Adrenal gland (tissue), 12 donors: ENCODE measurements around the gene LDAF1. TPM values are rescaled to one million over a fixed set of nuclear protein-coding genes. Genes with fewer than 3 reads are reported as not detected.

Experiments
- DNase-seq, 7 donors: peaks; one replicate each; pipeline ENCODE4 v3.0.0-alpha.2; 2019 to 2020
- H3K27ac ChIP-seq, 5 donors: fragments of 200-600 bp; sonication (generic) in 4 of 5; 1 replicate in 3 of 5; 2 replicates in 2 of 5; pipeline versions ENCODE4 v1.5.1 to v1.8.0; 2016 to 2020; ENCODE audit warnings: mild to moderate bottlenecking in 1 of 5
- H3K27me3 ChIP-seq: fragments of 200-600 bp; 2 replicates; pipeline ENCODE4 v1.8.0; 2021
- H3K36me3 ChIP-seq, 2 donors: fragments of 200-600 bp; replicated peaks in 1 of 2; 1 replicate in 1 of 2; 2 replicates in 1 of 2; pipeline versions ENCODE4 v1.5.1 to v1.8.0; 2018 to 2022
- H3K4me1 ChIP-seq, 2 donors: fragments of 200-600 bp; replicated peaks in 1 of 2; 1 replicate in 1 of 2; 2 replicates in 1 of 2; pipeline versions ENCODE4 v1.5.1 to v1.8.0; 2018 to 2021
- H3K4me3 ChIP-seq, 4 donors: fragments of 200-600 bp; sonication (generic) in 3 of 4; one replicate each; pipeline ENCODE4 v1.5.1; 2016 to 2018
- H3K9me3 ChIP-seq, 3 donors: fragments of 200-600 bp; sonication (generic) in 1 of 3; replicated peaks in 1 of 3; 1 replicate in 2 of 3; 2 replicates in 1 of 3; pipeline versions ENCODE4 v1.5.1 to v1.8.0; 2016 to 2021
- CTCF ChIP-seq, 6 experiments: fragments of 450-650 bp in 4 of 6; fragments of 200-600 bp in 2 of 6; sonication (generic) in 1 of 6; IDR thresholded peaks; 1 replicate in 5 of 6; 2 replicates in 1 of 6; pipeline versions ENCODE4 v1.5.1 to v1.8.0; 2016 to 2021; ENCODE audit warnings: antibody characterized with exemption in 6 of 6, mild to moderate bottlenecking in 2 of 6, moderate library complexity in 1 of 6
- POLR2A ChIP-seq, 2 donors: fragments of 450-650 bp; IDR thresholded peaks; one replicate each; pipeline ENCODE4 v1.6.1; 2017; ENCODE audit warnings: antibody characterized with exemption in 2 of 2, mild to moderate bottlenecking in 2 of 2, moderate library complexity in 1 of 2
- WGBS, 4 donors: extraction: QIAGEN DNeasy Blood & Tissue Kit in 2 of 4; methylation state at CpG; one replicate each; pipeline versions ENCODE4 v1.1.5 to v1.1.7; 2013 to 2017; 5-methylcytosine and 5-hydroxymethylcytosine counted together
- intact Hi-C, 2 donors: fragments of 100-400 bp; cut with DNase I; formaldehyde crosslinking; loops; one replicate each; pipeline versions ENCODE4 v1.14.1 to v1.15.0; 2022 to 2023
- polyA plus RNA-seq, 3 donors: library from polyadenylated mRNA; stranded (reverse); fragments of 200-250 nt in 2 of 3; fragments of 350-450 nt in 1 of 3; fragmentation: Illumina TruSeq in 1 of 3; extraction: RNeasy Lipid Tissue Mini Kit (QIAGEN cat#74804) in 1 of 3; gene quantifications; one replicate each; pipeline ENCODE4 v1.2.3, GENCODE V29; 2013 to 2014
- total RNA-seq, 9 donors: library from RNA; depleted of rRNA in 4 of 9; stranded (reverse); fragments of >200 nt in 4 of 9; fragments of 120-200 nt in 1 of 9; fragmentation: NEBNext Ultra II Directional in 1 of 9; extraction: Animal tissue kit (Norgen Biotek cat#: 25700) in 1 of 9; gene quantifications; one replicate each; pipeline versions ENCODE4 v1.1.0 to v1.2.4, GENCODE V29; 2013 to 2023
- donor health status: healthy with polysubstance abuse.
- donor health status: Bipolar disorder and iron deficiency.
- donor health status: DM: yes; HTN: yes; CAD: no.
- donor health status: DM: no; HTN: no; CAD: no.
- donor health status: DM: no; HTN: no; CAD: no.
- donor health status: DM: yes; HTN: yes; CAD: no.

LDAF1 gene
- total and polyA plus RNA-seq, 12 donors, result 4.2 to 194 (median 49.4) TPM

DNA sequence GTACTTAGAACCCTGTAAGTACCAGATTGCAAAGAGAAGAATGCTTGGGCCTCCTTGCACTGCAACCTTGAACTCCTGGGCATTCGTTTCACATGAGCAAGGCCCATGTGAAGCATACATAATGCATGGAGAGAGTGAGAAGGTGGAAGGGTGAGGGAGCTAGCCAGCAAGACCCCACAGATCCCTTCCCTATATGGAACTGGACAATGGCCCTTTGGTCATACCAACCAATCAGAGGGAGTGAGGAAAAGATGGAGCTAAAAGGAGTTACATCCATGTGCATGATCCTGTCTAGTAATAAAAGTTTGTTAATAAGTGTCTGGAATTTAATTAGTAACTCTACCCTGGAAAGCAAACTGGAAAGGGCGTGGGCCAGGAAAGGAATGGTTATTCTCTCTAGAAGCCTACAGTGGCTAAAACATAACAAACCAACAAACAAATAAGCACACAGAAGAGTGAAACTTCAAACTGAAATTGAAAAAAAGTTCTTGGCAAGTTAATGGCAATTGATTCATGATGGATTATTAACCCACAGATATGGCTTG, 37.4 kb upstream of the LDAF1 start:
- no peak overlapping the region for H3K4me3 ChIP-seq
- 55 to 67% (median 60%) methylated on average over 2 of the region's 2 CpGs for WGBS, 4 donors
- no peaks in the 10 kb centered on the region for H3K36me3 ChIP-seq
- H3K27me3 ChIP-seq, result no peaks in the 10 kb centered on the region
- H3K9me3 ChIP-seq, result no peaks in the 10 kb centered on the region
- no peak for DNase-seq
- TF ChIP-seq CTCF (IDR thresholded peaks at IDR 0.05), result no peak
- no peak for TF ChIP-seq POLR2A (IDR thresholded peaks at IDR 0.05)
- H3K27ac ChIP-seq, result no peak overlapping the region
- intact Hi-C loops, result no loop called here
- no peaks in the 10 kb centered on the region for H3K4me1 ChIP-seq

DNA sequence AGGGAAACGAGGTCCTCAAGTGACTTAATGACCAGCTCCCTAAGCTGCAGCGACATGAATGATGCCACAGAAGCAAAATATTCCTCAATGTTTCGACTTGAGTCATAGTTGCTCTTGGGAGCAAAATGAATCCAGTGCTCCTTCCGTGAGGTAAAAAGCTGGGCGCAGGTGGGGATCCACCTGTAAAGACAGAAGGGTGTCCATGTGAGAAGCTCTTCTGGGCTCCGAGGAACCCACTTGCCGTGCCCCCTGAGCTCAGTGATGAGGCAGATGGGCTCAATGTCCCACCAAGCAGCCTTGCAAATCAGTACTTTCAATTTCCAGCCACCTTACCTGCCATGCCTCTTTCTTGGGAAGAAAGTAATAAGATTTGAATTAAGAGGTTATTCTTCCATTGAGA, 33.3 kb upstream of the LDAF1 start:
- no peaks in the 10 kb centered on the region for H3K27me3 ChIP-seq
- H3K36me3 ChIP-seq, result no peaks in the 10 kb centered on the region
- intact Hi-C loops, result no loop called here
- no peaks in the 10 kb centered on the region for H3K9me3 ChIP-seq
- 82 to 89% (median 86%) methylated on average over 7 of the region's 7 CpGs for WGBS, 4 donors
- DNase-seq, result no peak
- H3K4me3 ChIP-seq, result no peak overlapping the region
- H3K27ac ChIP-seq, result no peak overlapping the region
- no peaks in the 10 kb centered on the region for H3K4me1 ChIP-seq
- TF ChIP-seq CTCF (IDR thresholded peaks at IDR 0.05) (no peak), POLR2A (IDR thresholded peaks at IDR 0.05) (no peak)

DNA sequence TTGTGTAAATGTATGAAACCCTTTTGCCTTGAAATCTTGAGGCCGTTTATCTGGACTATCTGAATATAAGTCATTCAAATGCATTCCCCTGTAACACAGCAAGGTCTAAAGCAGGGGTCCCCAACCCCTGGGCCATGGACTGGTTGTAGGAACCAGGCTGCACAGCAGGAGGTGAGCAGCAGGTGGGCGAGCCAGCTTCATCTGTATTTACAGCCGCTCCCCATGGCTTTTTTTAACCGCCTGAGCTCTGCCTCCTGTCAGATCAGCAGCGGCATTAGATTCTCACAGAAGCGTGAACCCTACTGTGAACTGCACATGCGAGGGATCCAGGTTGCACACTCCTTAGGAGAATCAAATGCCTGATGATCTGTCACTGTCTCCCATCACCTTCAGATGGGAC, 32.0 kb upstream of the LDAF1 start:
- no peaks in the 10 kb centered on the region for H3K9me3 ChIP-seq
- H3K4me1 ChIP-seq, result no peaks in the 10 kb centered on the region
- intact Hi-C loops, result no loop called here
- TF ChIP-seq POLR2A (IDR thresholded peaks at IDR 0.05), result no peak
- no peak for TF ChIP-seq CTCF (IDR thresholded peaks at IDR 0.05)
- no peak for DNase-seq
- no peaks in the 10 kb centered on the region for H3K27me3 ChIP-seq
- H3K4me3 ChIP-seq, result no peak overlapping the region
- no peak overlapping the region for H3K27ac ChIP-seq
- 73 to 76% (median 73%) methylated on average over 4 to 7 of the region's 7 CpGs for WGBS, 4 donors
- no peaks in the 10 kb centered on the region for H3K36me3 ChIP-seq

- TF ChIP-seq POLR2A (IDR thresholded peaks at IDR 0.05), result no peak
- no peak for TF ChIP-seq CTCF (IDR thresholded peaks at IDR 0.05)
- H3K27ac ChIP-seq, result no peak overlapping the region
- H3K9me3 ChIP-seq, result no peaks in the 10 kb centered on the region
- H3K27me3 ChIP-seq, result no peaks in the 10 kb centered on the region
- H3K36me3 ChIP-seq, result no peaks in the 10 kb centered on the region
- intact Hi-C loops, result no loop called here
- H3K4me1 ChIP-seq, result no peaks in the 10 kb centered on the region
- WGBS, 4 donors, result 84 to 93% (median 88%) methylated on average over 4 to 6 of the region's 6 CpGs
- DNase-seq, result no peak
- H3K4me3 ChIP-seq, result no peak overlapping the region
Observed at GRCh38 chr16:21128991-21129390, 29.5 kb upstream of the LDAF1 start.
